Glomerular endothelial cell (primary cell): ENCODE measurements around the gene ARID3A. TPM values are rescaled to one million over a fixed set of nuclear protein-coding genes. Genes with fewer than 3 reads are reported as not detected.

ENCODE experiments used
- DNase-seq: peaks from one replicate; pipeline ENCODE4 v3.0.0-alpha.2; 2011; ENCODE audit warnings: low read depth, low spot score; ENCODE audit errors: extremely low read depth
- total RNA-seq: library from RNA; depleted of rRNA; stranded (reverse); fragments of >200 nt; gene quantifications from 2 replicates; pipeline ENCODE4 v1.2.3, GENCODE V29; 2015

Gene ARID3A
- total RNA-seq, 1 donor from 2014 or later = 14.7 TPM

DNA sequence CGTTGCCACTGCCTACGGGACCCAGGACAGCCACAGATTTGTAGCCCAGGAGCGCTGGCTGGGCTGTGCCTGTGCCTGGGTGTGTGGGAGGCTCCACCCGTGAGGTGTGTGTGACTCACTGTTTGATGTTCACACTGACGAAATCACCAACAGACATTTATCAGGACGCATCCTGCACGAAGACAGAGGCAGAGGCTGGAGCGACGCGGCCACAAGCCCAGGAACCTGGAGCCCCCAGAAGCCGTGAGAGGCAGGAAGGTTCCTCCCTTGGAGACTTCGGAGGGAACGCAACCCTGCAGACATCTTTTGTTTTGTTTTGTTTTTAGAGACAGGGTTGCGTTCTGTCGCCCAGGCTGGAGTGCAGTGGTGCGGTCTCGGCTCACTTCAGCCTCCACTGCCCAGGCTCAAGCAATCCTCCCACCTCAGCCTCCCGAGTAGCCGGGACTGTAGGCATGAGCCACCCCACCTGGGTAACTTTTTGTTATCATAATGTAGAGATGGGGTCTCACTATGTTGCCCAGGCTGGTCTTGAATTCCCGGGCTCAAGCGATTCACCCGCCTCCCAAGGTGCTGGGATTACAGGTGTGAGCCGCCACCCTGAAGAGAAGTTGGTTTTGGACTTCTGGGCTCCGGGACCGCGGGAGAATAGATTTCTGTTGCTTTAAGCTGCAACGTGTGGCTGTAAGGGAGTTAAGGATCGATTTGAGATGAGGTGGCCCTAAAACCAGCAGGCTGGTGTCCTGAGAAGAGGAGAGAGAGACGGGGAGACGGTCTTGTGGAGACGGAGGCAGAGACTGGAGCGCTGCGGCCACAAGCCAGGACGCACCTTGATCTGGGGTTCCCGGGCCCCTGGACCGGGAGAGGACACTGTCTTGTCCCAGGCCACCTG, 33.4 kb downstream of the ARID3A start:
- no peak for DNase-seq

DNA sequence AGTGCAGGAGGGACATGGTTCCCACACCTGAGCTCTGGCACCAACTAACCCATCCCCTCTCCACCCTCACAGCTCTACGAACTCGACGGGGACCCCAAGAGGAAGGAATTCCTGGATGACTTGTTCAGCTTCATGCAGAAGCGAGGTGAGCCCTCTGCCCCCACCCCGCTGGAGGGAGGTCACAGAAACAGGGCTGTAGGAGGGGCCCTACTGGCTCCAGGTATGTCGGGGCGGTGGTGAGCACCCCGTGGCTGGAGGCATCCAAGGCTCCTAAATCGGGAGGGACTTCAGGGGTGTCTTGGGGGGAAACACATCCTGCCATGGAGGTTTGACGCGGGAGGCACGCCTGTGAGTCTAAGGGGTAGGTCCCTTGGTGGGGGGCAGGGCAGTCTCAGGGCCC, 34.2 kb downstream of the ARID3A start:
- DNase-seq = no peak

DNA sequence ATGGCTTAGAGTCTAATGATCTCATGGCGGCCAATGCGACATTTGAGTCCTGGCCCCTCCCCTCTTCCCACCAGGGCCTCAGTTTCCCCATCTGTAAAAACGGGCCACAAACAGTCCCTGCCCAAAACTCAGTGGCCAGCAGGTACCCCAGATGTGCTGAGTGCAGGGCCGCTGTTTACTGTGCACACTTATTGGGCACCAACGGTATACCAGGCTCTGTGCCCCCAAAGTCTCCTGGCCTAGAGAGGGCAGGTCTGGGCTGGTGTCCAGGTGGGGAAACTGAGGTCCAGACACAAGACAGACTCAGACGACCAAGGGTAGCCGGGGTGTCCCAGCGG, 34.7 kb downstream of the ARID3A start:
- no peak for DNase-seq

DNA sequence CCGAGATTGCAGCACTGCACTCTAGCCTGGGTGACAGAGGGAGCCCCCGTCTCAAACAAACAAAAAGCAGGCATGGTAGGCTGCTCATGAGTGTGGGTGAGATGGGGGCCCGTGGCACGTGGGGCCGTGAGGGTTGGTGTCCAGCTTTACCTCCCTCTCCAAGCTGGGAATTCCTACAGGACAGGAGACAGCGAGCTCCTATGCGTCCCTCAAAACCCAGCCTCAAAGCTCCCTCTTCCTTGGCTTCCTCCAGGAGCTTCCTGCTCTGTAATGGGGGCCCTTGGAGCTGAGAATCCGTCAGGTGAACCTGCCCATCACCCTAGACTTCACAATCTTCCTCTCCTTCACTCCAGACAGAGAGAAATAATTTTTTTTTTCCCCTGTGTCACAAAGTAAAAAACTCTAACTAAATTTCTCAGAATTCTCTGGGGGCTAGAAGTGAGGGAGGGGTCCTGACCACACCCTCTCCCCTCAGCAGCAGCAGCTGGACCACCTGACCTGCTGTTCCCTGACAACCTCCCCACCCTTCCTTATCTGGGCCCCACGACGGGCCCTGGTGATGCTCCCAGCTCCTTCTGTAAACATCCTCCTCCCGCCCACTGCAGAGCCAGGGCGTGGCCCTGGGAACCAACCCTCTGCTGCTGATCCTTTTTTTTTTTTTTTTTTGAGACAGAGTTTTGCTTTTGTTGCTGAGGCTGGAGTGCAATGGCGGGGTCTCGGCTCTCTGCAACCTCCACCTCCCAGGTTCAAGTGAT, 36.2 kb downstream of the ARID3A start:
- DNase-seq = no peak

DNA sequence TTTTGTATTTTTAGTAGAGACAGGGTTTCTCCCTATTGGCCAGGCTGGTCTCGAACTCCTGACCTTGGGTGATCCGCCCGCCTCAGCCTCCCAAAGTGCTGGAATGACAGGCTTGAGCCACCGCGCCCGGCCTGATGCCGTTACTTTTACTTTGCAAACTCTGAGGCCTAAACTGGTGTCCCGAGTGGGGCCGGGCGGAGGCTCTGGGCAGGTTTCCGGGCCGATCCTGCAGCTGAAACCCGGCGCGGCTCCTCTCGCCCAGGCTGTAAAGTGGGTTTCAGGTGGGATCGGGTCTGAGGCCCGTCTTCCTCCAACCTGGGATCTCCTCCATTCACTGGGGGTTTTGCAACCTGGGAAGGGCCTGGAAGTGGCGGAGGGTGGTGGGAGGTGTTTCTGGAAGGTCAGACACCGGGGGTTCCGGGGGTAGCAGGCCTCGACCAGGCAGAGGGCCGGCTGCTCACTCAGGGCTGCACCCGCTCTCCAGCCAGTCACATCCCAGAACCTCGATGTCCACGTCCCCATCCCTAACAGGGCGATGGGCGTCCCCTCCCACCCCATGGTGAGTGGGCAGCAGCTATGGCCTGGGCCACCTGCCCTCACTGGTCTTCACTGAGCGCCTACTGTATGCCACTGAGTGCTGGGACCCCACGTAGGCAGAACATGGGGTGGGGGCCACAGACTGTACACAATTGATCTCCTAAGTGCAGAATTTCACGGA, 37.0 kb downstream of the ARID3A start:
- DNase-seq = no peak

DNA sequence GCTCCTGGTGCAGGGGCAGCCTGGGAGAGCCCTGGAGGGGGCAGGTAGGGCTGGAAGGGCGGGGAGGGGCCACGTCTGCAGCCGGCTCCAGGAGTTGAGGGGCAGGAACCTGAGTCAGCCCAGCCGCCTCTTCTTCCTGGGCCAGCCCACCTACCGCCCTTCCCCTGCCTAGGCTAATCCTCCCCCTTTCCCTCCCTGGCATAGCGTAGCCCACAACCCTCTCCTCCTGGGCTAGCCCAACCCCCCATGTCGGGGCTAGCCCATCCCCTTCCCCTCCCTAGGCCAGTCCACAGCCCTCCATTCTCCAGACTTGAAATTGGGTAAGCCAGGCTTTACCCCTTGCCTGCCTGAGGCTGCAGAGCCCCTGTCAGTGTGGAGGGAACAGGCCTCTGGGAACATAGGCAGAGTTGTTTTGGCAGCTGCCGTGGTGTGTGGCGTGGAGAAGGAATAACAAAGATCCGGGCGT, 37.7 kb downstream of the ARID3A start:
- no peak for DNase-seq

DNA sequence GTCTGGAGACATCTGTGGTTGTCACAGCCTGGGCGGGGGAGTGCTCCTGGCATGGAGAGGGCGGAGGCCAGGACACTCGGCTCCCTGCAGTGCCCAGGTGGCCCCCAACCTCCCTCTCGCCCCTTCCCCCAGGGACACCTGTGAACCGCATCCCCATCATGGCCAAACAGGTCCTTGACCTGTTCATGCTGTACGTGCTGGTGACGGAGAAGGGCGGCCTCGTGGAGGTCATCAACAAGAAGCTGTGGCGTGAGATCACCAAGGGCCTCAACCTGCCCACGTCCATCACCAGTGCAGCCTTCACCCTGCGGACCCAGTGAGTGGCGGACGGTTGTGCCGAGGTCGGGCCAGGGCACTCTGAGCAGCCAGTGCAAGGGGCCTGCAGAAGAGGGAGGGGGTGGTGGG, 38.3 kb downstream of the ARID3A start:
- no peak for DNase-seq

DNA sequence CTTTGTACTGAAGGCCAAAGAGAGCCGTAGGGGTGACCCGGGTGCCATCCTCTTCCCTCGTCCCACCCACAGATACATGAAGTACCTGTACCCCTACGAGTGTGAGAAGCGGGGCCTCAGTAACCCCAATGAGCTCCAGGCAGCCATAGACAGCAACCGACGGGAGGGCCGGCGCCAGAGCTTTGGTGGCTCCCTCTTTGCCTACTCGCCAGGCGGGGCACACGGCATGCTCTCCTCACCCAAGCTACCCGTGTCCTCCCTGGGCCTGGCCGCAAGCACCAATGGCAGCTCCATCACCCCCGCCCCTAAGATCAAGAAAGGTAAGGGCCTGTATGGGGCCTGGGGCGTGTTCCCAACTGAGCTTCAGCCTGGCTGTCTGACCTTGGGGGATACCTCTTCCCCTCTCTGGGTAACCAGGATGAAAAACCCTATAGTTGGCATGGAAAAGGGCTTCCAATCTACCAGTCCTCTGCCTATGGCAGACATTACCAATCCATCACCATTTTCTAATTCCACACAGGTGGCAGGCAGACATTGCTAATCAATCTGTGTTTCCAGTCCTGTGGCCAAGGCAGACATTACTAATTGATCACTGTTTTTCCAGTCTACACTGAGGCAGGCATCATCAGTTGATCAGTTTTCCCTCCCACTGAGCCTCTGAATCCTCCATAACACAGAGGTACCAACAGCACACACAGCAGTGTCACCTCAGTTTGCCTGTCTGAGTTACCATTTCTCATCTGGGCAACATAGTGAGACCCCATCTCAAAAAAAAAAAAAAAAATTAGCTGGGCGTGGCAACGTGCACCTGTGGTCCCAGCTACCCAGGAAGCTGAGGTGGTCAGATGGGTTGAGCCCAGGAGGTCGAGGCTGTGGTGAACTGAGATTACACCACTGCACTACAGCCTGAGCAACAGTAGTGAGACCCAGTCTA, 39.2 kb downstream of the ARID3A start:
- no peak for DNase-seq

DNA sequence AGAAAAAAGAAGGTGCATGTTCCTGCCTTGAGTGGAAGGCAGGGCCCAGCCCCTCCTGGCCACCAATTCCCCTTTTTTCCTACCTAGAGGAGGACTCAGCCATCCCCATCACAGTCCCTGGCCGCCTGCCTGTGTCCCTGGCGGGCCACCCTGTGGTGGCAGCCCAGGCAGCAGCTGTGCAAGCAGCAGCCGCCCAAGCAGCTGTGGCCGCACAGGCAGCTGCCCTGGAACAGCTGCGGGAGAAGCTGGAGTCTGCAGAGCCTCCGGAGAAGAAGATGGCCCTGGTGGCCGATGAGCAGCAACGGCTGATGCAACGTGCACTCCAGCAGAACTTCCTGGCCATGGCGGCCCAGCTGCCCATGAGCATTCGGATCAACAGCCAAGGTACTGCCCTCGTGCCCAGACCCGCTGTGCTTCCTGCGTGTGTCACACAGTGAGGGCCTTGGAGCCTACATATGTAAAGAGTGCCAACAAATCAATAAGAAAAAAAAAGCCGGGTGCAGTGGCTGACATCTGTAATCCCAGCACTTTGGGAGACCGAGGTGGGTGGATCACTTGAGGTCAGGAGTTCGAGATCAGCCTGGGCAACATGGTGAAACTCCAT, 40.8 kb downstream of the ARID3A start:
- DNase-seq = no peak

DNA sequence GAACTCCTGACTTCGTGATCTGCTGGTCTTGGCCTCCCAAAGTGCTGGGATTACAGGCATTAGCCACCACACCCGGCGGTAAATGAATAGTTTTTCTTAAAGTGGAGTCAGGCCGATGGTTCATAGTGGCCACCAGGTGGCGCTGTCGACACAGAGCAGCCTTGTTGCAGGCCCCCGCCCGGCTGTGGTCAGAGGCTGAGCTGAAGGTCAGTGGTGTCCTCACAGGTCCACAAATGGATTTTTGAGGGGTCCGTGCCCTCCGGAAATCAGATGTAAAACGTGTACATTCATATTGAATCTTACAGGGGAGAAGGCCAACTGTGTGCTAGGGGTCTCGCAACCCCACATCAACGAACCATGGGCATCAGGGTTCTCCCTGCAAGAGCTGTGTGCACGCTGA, 44.9 kb downstream of the ARID3A start:
- no peak for DNase-seq

DNA sequence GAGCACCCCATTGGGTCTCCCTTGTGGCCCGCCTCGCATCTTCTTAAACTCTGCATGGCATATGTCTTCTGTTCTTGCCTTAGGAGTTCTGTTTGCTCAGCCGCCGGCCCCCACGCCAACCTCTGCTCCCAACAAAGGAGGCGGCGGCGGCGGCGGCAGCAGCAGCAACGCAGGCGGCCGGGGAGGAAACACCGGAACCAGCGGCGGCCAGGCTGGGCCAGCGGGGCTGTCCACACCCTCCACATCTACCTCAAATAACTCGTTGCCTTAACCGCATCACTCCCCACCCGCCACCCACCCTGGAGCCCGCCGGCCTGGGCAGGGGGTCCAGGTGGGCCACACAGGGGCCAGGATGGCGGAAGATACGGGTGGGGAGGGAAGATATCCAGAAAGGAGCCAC, 46.0 kb downstream of the ARID3A start:
- no peak for DNase-seq

DNA sequence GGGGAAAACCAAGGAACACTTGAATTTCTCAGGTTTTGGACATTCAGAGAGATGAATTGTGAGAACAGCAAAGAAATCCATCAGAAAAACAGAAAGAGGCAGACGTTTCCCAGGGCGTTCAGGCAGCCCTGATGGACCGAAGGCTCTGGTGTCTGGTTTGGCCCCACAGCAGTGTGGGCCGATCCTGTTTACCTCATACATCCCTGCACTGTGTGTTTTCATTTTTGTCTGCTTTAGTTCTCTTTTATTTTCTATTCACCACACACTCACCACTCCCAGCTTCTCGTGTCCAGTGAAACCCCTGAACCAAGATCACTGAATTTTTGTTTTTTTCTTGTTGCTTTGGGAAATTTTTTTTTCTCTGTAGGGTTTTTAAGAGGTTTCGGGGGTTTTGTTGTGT, 46.4 kb downstream of the ARID3A start:
- no peak for DNase-seq

DNA sequence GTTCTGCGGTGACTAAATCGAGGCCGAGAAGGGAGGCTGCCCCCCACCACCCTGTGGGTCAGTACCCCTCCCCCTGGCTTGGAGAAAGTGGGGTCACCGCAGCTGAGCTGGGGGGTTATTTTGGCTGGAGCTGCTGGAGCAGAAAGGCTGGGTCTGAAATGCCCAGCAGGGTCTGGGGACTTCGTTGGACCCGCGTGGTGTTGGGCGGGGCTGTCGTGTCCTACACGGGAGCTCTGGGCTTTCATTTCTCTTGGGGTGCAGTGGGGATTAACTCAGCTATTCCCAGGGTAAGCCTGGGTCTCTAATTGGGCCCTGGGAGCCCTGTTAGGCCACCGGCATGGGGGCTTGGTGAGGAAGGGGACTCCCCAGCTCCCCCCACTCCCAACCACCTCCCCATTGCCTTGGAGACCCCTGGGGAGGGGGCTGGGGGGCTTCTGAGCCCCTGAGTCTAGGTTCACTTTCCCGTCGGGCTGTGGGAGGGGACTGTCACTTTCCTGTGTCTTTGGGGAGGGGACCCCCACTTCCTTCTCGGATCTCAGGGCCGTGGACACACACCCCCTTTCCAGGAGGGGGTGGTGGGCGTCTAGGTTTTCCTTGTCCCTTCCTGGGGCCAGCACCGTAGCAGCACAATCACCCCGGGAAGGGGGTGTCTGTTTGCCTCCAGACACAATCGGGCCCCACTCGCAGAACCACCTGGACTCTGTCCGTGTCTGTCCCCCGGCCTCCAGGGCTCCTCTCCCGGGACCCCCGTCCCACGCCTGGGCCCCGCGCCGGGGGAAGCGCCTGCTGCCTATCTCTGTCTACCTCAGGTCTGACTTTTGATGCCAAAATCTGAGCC, 48.1 kb downstream of the ARID3A start:
- DNase-seq = no peak

DNA sequence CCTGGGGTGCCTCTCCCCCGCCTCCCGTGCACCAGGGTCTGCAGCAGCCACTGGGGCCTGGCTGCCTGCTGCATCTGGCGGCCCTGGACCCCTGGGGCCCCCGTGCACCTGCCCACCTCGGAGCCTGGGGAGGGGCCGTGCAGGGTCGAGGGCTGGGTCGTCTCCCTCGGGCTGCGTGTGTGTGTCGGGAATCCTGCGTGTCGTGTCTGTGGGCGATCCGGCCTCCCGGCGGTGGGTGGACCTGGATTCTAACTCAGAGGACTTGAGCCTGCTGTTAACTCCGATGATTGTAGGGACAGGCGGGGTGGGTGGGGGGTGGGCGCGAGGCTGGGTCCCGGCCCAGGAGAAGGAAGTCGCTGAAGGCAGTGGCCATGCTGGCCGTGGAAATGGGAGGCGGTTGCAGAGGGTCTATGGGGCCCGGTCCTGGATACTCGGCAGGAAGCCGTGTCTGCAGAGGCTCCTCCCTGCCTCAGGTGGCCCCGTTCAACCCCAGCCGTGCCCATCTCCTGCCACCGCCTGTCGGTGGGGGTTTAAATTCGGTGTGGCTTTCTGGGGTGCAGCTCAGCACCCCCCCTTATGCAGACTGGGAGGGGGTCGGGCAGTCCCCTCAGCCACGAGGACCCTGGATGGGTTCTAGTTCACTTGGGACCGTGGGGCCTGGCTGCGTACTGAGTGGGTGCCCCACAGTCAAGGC, 48.9 kb downstream of the ARID3A start:
- DNase-seq = no peak

DNA sequence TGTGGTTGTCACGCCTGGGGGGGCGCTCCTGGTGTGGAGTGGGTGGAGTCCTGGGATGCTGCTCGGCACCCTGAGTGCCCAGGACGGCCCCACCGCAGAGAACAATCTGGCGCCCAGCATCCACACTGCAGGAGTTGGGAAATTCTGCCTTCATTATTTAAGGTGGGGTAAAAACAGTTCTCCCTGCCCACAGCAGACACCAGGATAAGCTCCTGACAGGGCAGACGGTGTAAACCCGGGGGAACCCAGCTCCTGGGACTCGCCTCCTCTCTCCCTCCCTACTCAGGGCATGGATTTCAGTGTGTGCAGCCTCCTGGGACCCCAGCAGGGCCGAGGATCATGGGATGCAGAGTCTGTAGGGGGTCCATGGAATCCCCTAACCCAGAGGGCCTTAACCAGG, 50.6 kb downstream of the ARID3A start:
- no peak for DNase-seq

DNA sequence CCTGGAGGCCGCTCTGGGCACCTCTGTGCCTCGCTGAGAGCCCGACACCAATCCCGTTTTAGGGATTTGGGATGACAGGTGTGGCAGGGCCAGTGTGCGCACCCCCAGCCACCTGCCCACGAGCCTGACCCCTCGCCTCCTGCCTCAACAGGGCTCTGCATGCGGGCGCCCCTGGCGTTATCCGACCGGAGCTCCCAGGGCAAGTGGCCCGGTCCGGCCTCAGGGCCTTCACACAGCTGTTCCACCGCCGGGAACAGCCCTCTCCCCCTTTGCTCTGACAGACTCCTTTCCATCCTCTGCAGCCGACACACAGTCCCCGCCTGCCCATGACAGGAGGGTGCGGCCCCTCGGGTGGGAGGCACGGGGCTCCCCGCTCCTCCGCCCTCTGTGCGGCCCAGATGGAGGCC, 51.2 kb downstream of the ARID3A start:
- DNase-seq = no peak

DNA sequence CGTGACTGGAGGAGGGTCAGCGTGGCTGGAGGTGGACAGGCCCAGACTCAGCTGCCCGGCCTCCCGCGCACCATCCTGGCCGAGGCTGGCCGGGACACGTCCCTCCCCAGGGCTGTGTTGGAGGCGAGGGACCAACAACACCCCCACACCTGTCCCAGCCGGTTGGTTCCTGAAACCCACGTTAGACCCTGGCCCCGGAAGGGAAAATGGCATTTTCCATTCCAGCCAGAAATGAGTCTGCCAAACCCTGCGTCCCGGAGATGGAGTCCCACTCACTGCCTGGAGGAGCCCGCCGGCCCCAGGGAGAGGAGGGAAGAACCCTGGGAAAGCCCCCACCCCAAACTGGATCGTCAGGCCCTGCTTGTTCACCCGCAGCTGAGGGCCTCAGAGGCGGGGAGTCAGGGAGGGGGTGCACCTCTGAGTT, 53.5 kb downstream of the ARID3A start:
- DNase-seq = no peak
